GM19351 (cell line): Measurements from ENCODE around the gene RYR3.
A peak's percentile ranks its signal among the peaks of the same experiment; 100 is the strongest.

Experiments used
- ATAC-seq: cut with Tn5 transposase; IDR thresholded peaks from one replicate; pipeline ENCODE4 v1.9.1; 2021; ENCODE audit warnings: mild to moderate bottlenecking, moderate library complexity; ENCODE audit not compliant: unreplicated experiment

The RYR3 gene

GRCh38 chr15:33636958-33637357 lies 326.2 kb downstream of the RYR3 start:
- ATAC-seq, result no peak

GRCh38 chr15:33638453-33638852 lies 327.7 kb downstream of the RYR3 start:
- no peak for ATAC-seq

- ATAC-seq, result no peak
Observed at GRCh38 chr15:33639051-33639450, 328.3 kb downstream of the RYR3 start.

- ATAC-seq, result no peak
Observed at GRCh38 chr15:33639456-33639855, 328.7 kb downstream of the RYR3 start.

- ATAC-seq, result no peak
Observed at GRCh38 chr15:33639978-33640377, 329.2 kb downstream of the RYR3 start.

GRCh38 chr15:33641069-33641468 lies 330.3 kb downstream of the RYR3 start:
- no peak for ATAC-seq

GRCh38 chr15:33644304-33644703 lies 333.5 kb downstream of the RYR3 start:
- no peak for ATAC-seq

GRCh38 chr15:33646744-33647143 lies 336.0 kb downstream of the RYR3 start:
- ATAC-seq, result no peak

- ATAC-seq, result no peak
Observed at GRCh38 chr15:33649217-33649933, 338.6 kb downstream of the RYR3 start.

- ATAC-seq, result no peak
Observed at GRCh38 chr15:33654860-33655259, 344.1 kb downstream of the RYR3 start.

GRCh38 chr15:33655488-33655887 lies 344.7 kb downstream of the RYR3 start:
- ATAC-seq, result no peak

GRCh38 chr15:33656168-33656567 lies 345.4 kb downstream of the RYR3 start:
- ATAC-seq, result no peak

- ATAC-seq, result no peak
Observed at GRCh38 chr15:33660151-33660550, 349.4 kb downstream of the RYR3 start.

GRCh38 chr15:33662014-33662413 lies 351.2 kb downstream of the RYR3 start:
- no peak for ATAC-seq

- ATAC-seq, result no peak
Observed at GRCh38 chr15:33664947-33665346, 354.2 kb downstream of the RYR3 start.

GRCh38 chr15:33670567-33670966 lies 359.8 kb downstream of the RYR3 start:
- ATAC-seq, result no peak

- ATAC-seq, result peak; percentile 91
Observed at GRCh38 chr15:33671456-33671855, 360.7 kb downstream of the RYR3 start.

GRCh38 chr15:33675246-33675645 lies 364.5 kb downstream of the RYR3 start:
- ATAC-seq, result peak; percentile 48

GRCh38 chr15:33677238-33677830 lies 366.6 kb downstream of the RYR3 start:
- no peak for ATAC-seq

GRCh38 chr15:33678176-33678575 lies 367.4 kb downstream of the RYR3 start:
- ATAC-seq, result no peak

- no peak for ATAC-seq
Observed at GRCh38 chr15:33678602-33679001, 367.8 kb downstream of the RYR3 start.

- ATAC-seq, result no peak
Observed at GRCh38 chr15:33679061-33679460, 368.3 kb downstream of the RYR3 start.

GRCh38 chr15:33680336-33680735 lies 369.6 kb downstream of the RYR3 start:
- ATAC-seq, result no peak
